Measurements from ENCODE around the gene MYL7.

The MYL7 gene

DNA sequence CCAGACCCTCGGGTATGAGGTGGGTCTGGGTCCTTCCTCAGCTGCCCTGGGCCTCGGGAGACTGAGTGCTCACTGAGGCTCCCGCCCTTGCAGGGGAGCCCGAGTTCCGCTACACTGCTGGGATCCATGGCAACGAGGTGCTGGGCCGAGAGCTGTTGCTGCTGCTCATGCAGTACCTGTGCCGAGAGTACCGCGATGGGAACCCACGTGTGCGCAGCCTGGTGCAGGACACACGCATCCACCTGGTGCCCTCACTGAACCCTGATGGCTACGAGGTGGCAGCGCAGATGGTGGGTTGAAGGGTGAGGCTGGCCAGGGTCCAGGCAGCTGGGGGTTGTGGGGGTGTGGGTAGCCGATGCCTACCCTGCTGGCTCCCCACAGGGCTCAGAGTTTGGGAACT lies 29.4 kb downstream of the MYL7 start:
- no peak for DNase-seq (ENCODE audit: low read depth)

DNA sequence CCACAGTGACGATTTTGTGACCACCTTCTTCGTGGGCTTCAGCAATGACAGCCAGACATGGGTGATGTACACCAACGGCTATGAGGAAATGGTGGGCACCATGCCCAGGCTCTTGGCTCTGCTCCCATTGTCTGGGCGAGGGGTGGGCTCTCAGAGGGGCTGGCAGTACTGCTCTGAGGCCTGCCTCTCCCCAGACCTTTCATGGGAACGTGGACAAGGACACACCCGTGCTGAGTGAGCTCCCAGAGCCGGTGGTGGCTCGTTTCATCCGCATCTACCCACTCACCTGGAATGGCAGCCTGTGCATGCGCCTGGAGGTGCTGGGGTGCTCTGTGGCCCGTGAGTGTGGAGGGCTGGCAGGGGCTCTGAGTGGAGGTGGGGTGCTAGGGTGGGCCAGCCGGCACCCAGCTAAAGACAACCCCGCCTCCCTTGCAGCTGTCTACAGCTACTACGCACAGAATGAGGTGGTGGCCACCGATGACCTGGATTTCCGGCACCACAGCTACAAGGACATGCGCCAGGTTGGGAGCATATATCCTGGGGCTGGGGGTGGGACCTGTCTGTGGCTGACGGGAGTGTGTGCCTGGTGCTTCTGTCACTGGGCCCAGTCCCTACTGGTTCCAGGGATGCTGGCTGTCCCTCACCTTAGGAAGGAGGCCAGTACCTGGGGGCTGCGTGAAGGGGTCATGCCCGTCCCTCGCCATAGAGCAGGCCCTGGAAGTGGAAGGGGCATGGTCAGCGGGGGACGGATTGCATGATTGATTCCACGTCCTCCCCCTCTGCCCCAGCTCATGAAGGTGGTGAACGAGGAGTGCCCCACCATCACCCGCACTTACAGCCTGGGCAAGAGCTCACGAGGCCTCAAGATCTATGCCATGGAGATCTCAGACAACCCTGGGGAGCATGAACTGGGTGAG lies 30.2 kb downstream of the MYL7 start:
- no peak for DNase-seq (ENCODE audit: low read depth)

DNA sequence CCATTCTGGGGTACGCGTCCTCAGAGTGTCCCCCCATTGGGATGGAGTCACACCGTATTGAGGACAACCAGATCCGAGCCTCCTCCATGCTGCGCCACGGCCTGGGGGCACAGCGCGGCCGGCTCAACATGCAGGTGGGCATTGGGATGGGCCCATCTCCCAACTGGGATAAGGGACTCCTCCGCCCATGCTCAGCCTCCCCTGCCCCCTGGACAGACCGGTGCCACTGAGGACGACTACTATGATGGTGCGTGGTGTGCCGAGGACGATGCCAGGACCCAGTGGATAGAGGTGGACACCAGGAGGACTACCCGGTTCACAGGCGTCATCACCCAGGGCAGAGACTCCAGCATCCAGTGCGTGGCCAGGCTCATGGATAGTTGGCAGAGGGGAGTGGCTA lies 31.1 kb downstream of the MYL7 start:
- no peak for DNase-seq (ENCODE audit: low read depth)

- DNase-seq (ENCODE audit: low read depth): no peak
Measured at GRCh38 chr7:44108768-44109750, 32.1 kb downstream of the MYL7 start.

DNA sequence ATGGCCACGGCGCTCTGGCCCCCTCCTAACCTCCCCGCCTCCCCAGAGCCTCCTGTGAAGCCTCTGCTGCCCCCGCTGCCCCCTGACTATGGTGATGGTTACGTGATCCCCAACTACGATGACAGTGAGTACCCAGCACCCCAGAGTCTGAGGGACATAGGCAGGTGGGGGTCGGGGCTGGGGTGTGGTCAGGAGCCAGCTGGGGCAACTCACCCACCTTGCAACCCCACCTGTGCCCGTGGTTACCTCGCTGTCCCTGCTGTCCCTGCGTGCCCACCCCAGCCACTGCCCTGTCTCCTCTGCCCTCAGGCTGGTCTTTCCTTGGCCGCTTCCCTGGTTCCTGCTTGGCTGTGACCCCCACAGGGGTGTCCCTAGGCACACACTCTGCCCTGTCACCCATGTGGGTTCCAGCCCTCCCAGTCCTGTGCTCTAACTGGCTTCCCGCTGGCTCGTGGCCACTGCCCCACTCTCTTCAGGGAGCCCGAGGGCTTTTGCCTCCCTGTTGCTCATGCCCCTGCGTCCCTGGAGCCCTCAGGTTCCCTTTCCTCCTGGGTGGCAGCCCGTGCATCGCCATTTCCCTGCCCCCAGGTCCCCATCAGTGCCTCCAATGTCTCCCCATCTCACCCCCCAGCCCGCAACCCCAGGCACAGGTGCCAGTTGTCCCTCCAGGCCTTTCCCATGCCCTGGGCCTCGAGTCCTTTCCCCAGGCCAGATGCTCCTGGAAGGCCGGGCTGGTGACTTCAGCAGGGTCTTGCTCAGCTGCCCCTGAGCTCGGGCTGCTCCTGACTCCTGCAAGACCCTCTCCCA lies 33.0 kb downstream of the MYL7 start:
- DNase-seq (ENCODE audit: low read depth): no peak

DNA sequence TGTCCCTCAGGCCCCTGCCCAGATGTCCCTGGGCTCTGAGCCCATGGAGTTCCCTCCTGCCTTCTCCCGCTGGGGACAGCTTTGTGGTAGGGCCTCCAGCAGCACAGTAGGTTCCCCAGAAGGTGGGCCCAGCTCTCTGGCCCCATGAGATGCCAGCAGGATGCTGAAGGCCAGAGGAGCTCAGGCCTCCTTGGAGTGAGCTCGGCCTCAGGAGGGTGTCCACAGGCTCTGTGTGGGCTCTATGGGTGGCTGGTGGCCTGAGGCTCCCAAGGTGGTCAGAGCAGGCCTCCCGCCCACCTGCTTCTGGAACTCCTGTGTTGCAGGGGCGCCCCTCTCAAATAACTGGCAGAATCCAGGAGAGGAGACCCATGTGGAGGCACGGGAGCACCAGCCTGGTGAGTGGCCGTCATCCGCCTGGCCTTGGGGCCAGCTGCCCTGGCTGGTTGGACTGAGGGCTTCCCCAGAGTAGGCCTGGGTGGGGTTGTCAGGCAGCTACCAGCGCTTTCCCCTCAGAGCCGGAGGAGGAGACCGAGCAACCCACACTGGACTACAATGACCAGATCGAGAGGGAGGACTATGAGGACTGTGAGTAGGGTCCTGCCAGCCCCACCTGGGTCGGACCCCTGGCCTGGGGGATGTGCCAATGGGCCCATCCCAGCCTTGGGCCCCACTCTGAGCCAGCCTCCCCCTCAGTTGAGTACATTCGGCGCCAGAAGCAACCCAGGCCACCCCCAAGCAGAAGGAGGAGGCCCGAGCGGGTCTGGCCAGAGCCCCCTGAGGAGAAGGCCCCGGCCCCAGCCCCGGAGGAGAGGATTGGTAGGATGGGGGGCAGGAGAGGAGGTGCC lies 33.8 kb downstream of the MYL7 start:
- no peak for DNase-seq (ENCODE audit: low read depth)

DNA sequence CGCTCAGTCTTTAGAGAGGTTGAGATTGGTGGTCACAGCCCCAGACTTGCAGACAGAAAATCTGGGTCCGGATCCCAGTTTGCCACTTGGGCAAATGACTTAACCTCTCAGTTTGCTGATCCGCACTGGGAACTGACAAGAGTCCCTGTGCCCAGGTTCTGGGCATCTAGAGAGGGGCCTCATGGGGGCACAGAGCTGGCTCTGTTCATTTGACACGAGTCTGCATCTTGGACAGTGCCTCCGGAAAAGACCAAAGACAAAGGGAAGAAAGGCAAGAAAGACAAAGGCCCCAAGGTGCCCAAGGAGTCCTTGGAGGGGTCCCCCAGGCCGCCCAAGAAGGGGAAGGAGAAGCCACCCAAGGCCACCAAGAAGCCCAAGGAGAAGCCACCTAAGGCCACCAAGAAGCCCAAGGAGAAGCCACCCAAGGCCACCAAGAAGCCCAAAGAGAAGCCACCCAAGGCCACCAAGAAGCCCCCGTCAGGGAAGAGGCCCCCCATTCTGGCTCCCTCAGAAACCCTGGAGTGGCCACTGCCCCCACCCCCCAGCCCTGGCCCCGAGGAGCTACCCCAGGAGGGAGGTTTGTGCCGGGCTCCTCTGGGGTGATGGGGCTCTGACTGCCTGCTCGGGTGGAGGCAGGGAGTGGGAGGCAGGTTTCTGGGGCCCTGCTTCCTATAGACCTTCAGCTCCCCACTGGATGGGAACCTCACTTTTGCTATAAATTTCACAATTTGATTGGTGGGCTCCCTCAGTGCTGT lies 34.6 kb downstream of the MYL7 start:
- no peak for DNase-seq (ENCODE audit: low read depth)

- DNase-seq (ENCODE audit: low read depth): no peak
Measured at GRCh38 chr7:44105832-44106231, 35.3 kb downstream of the MYL7 start.

DNA sequence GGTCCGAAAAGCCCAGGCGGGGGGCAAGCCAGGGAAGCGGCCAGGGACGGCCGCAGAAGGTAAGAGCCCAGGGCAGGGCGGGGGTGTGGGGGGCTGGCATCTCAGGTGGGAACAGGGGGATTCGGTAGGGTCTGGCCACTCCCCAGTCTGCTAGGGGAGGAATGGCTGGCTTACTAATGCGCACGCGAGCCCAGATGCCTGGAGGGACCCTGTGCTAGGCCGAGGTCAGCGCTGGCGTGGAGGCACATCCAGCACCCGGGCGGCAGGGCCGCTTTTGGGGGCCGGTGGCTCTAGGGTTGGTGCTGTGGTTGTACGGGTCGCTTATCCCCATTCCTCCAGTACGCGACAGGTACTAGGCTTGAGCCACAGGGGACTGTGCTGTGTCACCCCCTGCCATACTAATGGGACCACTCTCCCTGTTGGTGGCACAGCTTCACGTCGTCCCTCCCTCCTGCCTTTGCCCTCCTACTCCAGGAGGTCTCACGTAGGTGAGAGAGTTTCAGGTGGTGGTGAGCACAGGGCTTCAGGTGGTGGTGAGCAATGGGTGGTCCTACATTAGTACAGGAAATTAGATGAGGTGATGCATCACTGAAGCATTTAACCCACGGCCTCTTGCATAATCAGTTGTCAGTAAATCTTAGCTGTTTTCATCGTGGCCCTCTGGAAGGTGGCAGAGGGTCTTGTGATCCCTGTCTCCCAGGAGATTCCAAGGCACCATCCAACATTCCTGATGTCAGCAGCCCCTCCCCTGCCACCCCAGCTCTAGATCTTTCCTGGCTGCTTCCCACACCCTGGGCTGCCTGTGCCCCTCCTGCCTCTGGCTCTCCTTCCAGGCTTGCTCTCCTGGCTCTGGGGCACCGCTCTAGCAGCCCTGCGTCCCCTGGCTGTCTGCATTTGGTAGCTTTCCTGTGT lies 36.0 kb downstream of the MYL7 start:
- DNase-seq (ENCODE audit: low read depth): no peak

DNA sequence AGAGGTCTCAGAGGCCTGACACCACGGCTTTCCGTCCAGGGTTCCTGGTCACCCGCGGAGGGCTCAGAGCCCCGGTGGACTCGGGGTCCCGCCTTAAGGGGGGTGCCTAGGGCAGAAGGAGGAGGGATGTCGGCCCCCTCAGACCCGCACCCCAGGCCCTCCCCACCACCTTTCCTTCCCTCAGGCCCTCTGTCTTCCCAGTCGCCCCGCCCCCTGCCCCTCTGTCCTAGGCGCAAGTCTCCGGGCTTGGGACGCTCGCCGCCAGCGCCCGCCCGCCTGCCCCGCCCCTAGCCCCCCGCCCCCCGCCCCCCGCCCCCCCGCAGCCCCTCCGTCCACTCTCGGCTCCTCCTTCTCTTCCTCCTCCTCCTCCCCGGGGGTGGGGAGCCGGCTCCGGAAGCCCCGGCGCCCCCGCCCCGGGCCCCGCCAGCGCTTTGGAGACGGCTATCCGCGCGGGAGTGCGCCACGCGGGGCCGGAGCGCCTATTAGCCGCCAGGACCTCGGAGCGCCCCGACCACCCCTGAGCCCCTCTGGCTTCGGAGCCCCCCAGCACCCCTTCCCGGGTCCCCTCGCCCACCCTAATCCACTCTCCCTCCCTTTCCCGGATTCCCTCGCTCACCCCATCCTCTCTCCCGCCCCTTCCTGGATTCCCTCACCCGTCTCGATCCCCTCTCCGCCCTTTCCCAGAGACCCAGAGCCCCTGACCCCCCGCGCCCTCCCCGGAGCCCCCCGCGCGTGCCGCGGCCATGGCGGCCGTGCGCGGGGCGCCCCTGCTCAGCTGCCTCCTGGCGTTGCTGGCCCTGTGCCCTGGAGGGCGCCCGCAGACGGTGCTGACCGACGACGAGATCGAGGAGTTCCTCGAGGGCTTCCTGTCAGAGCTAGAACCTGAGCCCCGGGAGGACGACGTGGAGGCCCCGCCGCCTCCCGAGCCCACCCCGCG lies 36.9 kb downstream of the MYL7 start, which contains the start of gene AEBP1:
Gene AEBP1 (plus strand): TSS at position 423 of the 937 bp plus-strand sequence. CDS start 321 bp downstream, at position 744.
- no peak for DNase-seq (ENCODE audit: low read depth)

DNA sequence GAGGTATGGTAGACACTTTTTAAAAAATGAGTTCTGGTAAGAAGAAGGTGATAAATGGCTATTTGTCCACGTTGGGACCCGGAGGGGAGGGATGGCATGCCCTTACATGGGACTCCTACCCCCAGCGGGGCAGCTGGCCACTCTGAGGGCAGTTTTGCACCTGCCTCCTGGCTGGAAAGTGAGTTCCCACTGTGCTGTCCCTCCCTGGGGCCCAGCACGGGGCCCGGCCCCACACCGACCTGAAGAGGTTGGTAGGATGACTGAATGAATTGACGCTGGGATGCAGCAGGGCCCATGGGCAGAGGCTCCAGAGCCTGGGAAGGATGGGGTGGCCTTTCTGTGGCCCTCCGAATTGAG lies 37.6 kb downstream of the MYL7 start:
- no peak for DNase-seq (ENCODE audit: low read depth)

DNA sequence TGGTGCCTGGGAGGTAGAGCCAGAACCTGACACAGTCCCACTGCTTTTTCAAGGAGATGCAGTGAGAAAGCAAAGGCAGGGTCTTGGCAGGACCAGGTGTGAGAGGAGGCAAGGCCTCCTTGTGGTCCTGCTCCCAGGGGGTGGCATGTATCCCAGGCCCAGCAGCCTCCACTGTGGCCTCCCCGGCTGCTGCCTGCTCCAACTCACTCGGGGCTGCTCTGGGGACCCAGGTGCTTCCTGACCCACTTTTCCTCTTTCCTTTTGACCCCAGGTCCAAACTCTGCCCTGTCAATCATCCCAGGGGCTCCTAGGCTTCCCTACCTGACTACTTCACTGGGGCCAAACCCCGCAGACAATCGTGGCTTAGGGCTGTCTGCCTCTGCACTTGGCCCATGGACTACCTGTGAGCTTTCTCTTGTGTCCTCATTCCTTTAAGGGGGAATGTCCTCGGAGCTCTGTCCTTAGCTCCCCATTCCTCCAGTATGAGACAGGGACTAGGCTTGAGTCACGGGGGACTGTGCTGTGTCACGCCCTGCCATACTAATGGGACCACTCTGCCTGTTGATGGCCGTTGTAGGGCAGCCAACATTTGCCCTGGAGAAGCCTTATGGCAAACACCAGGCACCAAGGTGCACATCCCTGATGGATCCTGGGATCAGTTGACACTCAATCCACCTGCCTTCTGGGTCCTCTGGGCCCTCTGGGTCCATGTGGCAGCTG lies 38.1 kb downstream of the MYL7 start:
- no peak for DNase-seq (ENCODE audit: low read depth)

GRCh38 chr7:44101966-44102845 lies 38.9 kb downstream of the MYL7 start:
- no peak for DNase-seq (ENCODE audit: low read depth)

DNA sequence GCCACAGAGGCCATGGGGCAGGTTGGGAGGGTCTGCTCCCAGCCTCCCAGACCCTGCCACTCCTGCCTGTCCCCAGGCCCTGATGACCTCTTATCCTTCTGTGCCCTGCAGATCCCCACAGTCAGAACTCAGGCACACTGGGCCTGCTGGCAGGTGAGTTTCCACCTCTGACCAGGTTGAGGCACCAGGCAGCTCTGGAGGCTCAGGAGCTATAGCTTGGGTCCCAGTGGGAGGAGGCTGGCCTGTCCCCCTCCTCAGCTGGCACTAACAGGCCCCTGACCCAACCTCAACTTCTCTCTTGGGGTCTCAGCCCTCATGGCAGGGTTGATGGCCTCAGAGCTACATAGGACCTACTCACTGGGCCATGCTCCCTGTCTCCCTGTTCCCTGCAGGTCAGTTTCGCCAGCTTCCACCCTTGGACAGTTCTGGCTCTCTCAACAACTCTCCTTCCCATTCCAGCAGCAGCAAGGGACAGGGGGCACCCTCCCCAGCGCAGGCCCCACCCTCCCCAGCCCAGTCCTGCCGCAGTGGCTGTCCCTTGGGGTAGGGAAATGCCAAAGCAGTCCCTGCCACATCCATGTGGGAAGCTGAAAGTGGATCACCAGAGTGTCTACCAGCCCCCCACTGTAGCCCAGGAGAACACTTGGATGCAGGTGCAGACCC lies 39.7 kb downstream of the MYL7 start:
- no peak for DNase-seq (ENCODE audit: low read depth)

DNA sequence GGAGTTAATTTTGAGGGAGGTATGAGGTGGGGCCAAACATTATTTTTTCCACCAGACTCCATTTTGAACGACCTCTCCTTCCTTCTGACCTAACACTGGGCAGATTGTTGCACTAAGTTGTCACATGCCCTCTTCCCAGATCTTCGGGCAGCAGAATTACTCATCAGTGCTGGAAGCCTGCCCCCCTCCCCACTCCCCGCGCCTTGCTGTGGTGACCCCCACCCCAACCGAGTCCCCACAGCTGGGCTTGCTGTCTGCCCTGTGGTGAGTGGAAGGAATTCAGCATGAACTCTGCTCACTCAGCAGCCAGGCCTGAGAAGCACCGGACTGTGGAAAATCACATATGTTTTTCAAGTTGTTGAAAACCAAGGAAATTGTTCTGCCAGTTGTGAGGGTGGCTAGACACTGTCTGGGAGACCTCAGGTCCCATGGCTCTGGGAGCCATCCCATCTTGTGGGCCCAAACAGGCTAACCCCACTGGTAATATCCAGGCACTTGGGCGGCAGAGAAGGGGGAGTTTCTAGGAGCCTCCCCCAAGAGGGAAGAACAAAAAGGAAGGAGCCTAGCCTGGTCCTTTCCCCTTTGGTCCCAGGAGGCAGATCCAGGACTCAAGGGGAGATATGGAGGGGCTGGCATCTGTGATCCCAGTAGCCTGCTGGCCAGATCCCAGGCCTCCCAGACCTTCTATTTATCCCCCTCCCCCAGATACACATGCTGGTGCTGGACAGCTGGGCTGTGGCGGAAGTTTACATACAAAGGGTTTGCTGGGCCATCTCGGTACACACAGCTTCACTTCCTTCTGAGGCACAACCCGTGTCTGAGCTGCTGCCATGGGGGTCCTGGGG lies 40.5 kb downstream of the MYL7 start:
- no peak for DNase-seq (ENCODE audit: low read depth)
